Tibial nerve (tissue), 4 donors: Measurements from ENCODE around the gene ALDH7A1. TPM values are rescaled to one million over a fixed set of nuclear protein-coding genes. Genes with fewer than 3 reads are reported as not detected.
A peak's percentile ranks its signal among the peaks of the same experiment; 100 is the strongest.

ENCODE experiments used
- DNase-seq, 2 donors: peaks; one replicate each; pipeline ENCODE4 v3.0.0-alpha.2; 2019; ENCODE audit warnings: low spot score in 2 of 2
- H3K27ac ChIP-seq, 4 donors: fragments of 200-600 bp; sonication (generic) in 3 of 4; one replicate each; pipeline ENCODE4 v1.5.1; 2017 to 2019; ENCODE audit warnings: mild to moderate bottlenecking in 1 of 4
- H3K27me3 ChIP-seq, 2 donors: fragments of 200-600 bp; sonication (generic) in 1 of 2; one replicate each; pipeline versions ENCODE4 v1.5.1 to v1.6.0; 2017 to 2019
- H3K36me3 ChIP-seq, 3 donors: fragments of 200-600 bp; sonication (generic); one replicate each; pipeline ENCODE4 v1.5.1; 2018 to 2019
- H3K4me1 ChIP-seq, 4 donors: fragments of 200-600 bp; sonication (generic) in 3 of 4; one replicate each; pipeline ENCODE4 v1.5.1; 2017 to 2019
- H3K4me3 ChIP-seq, 4 donors: fragments of 200-600 bp; sonication (generic) in 3 of 4; one replicate each; pipeline ENCODE4 v1.5.1; 2017 to 2019; ENCODE audit warnings: mild to moderate bottlenecking in 1 of 4, moderate library complexity in 1 of 4
- H3K9me3 ChIP-seq, 4 donors: fragments of 200-600 bp; sonication (generic) in 3 of 4; one replicate each; pipeline ENCODE4 v1.5.1; 2017 to 2019
- EP300 ChIP-seq, 2 donors: sonication (generic); formaldehyde crosslinking; IDR thresholded peaks; one replicate each; pipeline ENCODE4 v1.6.1; 2017; ENCODE audit warnings: antibody characterized with exemption in 2 of 2, mild to moderate bottlenecking in 1 of 2
- POLR2A ChIP-seq, 2 donors: fragments of 450-650 bp; IDR thresholded peaks; one replicate each; pipeline ENCODE4 v1.6.1; 2017; ENCODE audit warnings: antibody characterized with exemption in 2 of 2, mild to moderate bottlenecking in 2 of 2, moderate library complexity in 2 of 2
- WGBS, 2 donors: methylation state at CpG; one replicate each; pipeline ENCODE4 v1.1.5; 2018; 5-methylcytosine and 5-hydroxymethylcytosine counted together
- total RNA-seq, 4 donors: library from RNA; depleted of rRNA; stranded (reverse); fragments of >200 nt; gene quantifications; one replicate each; pipeline ENCODE4 v1.1.0, GENCODE V29; 2016
- TF ChIP-seq, protein P1 (sequence below), 5 experiments: fragments of 200-600 bp in 3 of 5; fragments of 450-650 bp in 2 of 5; sonication (generic) in 3 of 5; IDR thresholded peaks; one replicate each; pipeline ENCODE4 v1.5.1; 2016 to 2019; ENCODE audit warnings: antibody characterized with exemption in 5 of 5, mild to moderate bottlenecking in 3 of 5, moderate library complexity in 2 of 5

ALDH7A1 gene
- total RNA-seq, 4 donors from 2014 or later, result 20.7 to 41.0 (median 32.9) TPM

DNA sequence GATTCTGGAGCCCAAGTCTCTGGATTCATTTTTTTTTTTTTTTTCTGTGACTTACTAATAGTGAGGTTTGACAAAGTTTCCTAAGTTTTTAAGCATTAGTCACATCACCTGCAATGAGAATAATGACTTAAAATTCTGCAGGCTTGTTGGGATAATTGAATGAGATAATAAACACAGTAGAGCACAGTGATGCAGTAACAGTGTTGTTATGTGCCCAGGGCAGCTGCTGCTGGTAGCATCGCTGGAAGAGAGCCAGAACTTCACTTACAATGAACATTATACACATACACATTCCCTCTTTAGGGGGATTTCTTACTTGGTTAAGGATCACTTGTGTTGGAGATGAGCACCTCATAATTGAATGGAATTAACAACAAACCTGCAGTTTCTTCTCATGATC lies 78.9 kb downstream of the ALDH7A1 start:
- Histone ChIP-seq H3K9me3 (no peaks in the 10 kb centered on the region), H3K27ac (peak overlapping the region in 2 of 4 donors; percentile 78 to 89), H3K4me3 (no peak overlapping the region), H3K36me3 (no peaks in the 10 kb centered on the region), H3K4me1 (peaks cover 0 to 81% (median 51%) of the 10 kb centered on the region in 4 donors), H3K27me3 (no peaks in the 10 kb centered on the region)
- WGBS, 2 donors, result 38 to 48% methylated on average over 1 of the region's 1 CpG
- TF ChIP-seq POLR2A (IDR thresholded peaks at IDR 0.05), result no peak
- TF ChIP-seq, protein P1, sequence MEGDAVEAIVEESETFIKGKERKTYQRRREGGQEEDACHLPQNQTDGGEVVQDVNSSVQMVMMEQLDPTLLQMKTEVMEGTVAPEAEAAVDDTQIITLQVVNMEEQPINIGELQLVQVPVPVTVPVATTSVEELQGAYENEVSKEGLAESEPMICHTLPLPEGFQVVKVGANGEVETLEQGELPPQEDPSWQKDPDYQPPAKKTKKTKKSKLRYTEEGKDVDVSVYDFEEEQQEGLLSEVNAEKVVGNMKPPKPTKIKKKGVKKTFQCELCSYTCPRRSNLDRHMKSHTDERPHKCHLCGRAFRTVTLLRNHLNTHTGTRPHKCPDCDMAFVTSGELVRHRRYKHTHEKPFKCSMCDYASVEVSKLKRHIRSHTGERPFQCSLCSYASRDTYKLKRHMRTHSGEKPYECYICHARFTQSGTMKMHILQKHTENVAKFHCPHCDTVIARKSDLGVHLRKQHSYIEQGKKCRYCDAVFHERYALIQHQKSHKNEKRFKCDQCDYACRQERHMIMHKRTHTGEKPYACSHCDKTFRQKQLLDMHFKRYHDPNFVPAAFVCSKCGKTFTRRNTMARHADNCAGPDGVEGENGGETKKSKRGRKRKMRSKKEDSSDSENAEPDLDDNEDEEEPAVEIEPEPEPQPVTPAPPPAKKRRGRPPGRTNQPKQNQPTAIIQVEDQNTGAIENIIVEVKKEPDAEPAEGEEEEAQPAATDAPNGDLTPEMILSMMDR (IDR thresholded peaks at IDR 0.05), result no peak
- no peak for TF ChIP-seq EP300 (IDR thresholded peaks at IDR 0.05)
- no peak for DNase-seq

DNA sequence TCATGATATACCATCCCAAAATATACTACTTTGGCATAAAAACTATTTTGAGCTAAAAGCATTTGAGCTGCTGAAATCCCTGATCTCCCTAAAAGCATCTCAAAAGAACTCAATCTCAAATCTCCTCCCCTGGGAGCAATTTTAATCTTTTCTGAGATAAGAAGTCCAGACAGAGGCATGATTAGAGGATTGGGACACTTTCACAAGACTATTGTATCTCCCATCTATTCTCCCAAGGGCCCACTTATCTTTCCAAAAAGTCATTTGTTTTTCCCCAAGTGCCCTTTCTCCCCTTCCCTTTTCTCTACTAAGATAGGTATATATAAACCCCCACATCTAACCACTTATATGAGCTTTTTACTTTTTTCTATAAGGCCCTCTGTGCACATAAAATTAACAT lies 79.7 kb downstream of the ALDH7A1 start:
- H3K9me3 ChIP-seq, result no peaks in the 10 kb centered on the region
- no peaks in the 10 kb centered on the region for H3K36me3 ChIP-seq
- no peak for TF ChIP-seq POLR2A (IDR thresholded peaks at IDR 0.05)
- TF ChIP-seq EP300 (IDR thresholded peaks at IDR 0.05), result no peak
- TF ChIP-seq, protein P1 (IDR thresholded peaks at IDR 0.05), result no peak
- no peak for DNase-seq
- no peaks in the 10 kb centered on the region for H3K27me3 ChIP-seq
- no peak overlapping the region for H3K4me3 ChIP-seq
- peak overlapping the region; percentile 30 to 89 (median 76) for H3K27ac ChIP-seq
- peaks cover 0 to 73% (median 46%) of the 10 kb centered on the region in 4 donors for H3K4me1 ChIP-seq

DNA sequence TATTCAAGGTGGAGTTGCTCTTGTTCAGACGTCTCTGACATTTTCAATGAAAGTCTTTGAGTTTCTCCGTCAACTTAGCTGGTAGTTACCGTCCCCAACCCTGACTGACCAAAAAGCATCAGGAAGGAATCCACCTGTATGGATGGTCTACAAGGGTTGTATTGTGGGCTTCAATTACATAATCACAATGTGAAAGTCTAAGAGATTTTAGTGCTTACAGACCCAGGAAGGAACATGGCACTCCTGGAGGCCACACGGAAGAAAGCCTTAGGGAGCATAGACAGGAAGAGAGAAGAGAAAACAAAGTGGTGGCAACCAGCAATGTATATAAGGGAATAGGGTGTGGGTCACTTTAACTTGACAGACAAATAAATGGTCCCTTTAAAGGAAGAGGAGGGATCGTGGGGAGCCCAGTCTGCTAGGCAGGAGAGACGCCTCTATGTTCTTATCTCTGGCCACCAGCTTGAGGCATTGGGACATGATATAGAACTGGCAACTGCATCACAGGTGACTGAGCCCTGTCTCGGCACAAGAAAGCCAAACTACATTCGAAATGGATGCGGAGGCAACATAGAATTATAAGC lies 80.4 kb downstream of the ALDH7A1 start:
- Histone ChIP-seq H3K4me1 (peaks cover 0 to 68% (median 43%) of the 10 kb centered on the region in 4 donors), H3K27me3 (no peaks in the 10 kb centered on the region), H3K9me3 (no peaks in the 10 kb centered on the region), H3K4me3 (no peak overlapping the region), H3K36me3 (no peaks in the 10 kb centered on the region), H3K27ac (peak overlapping the region; percentile 30 to 89 (median 76))
- 83 to 84% methylated on average over 9 of the region's 9 CpGs for WGBS, 2 donors
- TF ChIP-seq, protein P1 (IDR thresholded peaks at IDR 0.05), result no peak
- no peak for TF ChIP-seq POLR2A (IDR thresholded peaks at IDR 0.05)
- no peak for DNase-seq

DNA sequence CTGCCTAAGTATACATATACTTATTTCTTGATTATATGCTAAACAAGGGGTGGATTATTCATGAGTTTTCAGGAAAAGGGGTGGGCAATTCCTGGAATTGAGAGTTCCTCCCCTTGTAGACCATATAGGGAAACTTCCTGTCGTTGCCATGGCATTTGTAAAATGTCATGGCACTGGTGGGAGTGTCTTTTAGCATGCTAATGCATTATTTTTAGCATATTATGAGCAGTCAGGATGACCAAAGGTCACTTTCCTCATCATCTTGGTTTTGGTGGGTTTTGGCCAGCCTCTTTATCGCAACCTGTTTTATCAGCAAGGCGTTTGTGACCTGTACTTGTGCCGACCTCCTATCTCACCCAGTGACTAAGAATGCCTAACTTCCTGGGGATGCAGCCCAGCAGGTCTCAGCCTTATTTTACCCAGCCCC lies 80.9 kb downstream of the ALDH7A1 start:
- Histone ChIP-seq H3K36me3 (no peaks in the 10 kb centered on the region), H3K9me3 (no peaks in the 10 kb centered on the region), H3K27me3 (no peaks in the 10 kb centered on the region), H3K4me3 (peak overlapping the region in 1 of 4 donors; percentile 6), H3K4me1 (peaks cover 0 to 68% (median 42%) of the 10 kb centered on the region in 4 donors), H3K27ac (peak overlapping the region; percentile 73 to 89 (median 78))
- TF ChIP-seq EP300 (IDR thresholded peaks at IDR 0.05), result no peak
- TF ChIP-seq POLR2A (IDR thresholded peaks at IDR 0.05), result no peak
- TF ChIP-seq, protein P1 (IDR thresholded peaks at IDR 0.05), result no peak
- no peak for DNase-seq
- 61 to 63% methylated on average over 4 of the region's 4 CpGs for WGBS, 2 donors

DNA sequence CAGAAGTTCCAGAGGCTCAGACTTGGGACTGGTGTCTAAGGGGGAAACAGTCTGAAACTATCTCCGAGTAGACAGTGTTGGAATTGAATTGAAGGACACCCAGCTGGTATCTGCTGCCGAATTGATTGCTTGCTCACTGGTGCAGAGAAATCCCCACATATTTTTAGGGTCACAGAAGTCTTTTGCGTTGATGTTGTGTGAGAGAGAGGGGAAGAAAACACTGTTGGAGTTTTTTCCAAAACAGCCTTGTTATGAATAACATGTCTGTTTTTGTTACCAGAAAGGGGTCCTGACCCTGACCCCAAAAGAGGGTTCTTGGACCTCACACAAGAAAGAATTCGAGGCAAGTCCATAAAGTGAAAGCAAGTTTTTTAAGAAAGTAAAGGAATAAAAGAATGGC lies 81.3 kb downstream of the ALDH7A1 start:
- H3K27ac ChIP-seq, result peak overlapping the region; percentile 73 to 89 (median 78)
- H3K27me3 ChIP-seq, result no peaks in the 10 kb centered on the region
- no peaks in the 10 kb centered on the region for H3K36me3 ChIP-seq
- peaks cover 0 to 68% (median 41%) of the 10 kb centered on the region in 4 donors for H3K4me1 ChIP-seq
- WGBS, 2 donors, result 15 to 29% methylated on average over 4 of the region's 4 CpGs
- no peak for DNase-seq
- no peaks in the 10 kb centered on the region for H3K9me3 ChIP-seq
- H3K4me3 ChIP-seq, result peak overlapping the region in 1 of 4 donors; percentile 6
- peak in 1 of 2 donors; percentile 51 for TF ChIP-seq EP300 (IDR thresholded peaks at IDR 0.05)
- TF ChIP-seq POLR2A (IDR thresholded peaks at IDR 0.05), result no peak
